MM.1S (cell line): ENCODE results near the gene GPR142.

Source experiments
- EZH2 ChIP-seq: fragments of 300-600 bp; sonication (generic); optimal IDR thresholded peaks from 2 replicates; pipeline ENCODE3; 2017; ENCODE audit warnings: low read depth, mild to moderate bottlenecking, antibody characterized with exemption, low read length, mixed read lengths
- TF ChIP-seq, protein P1 (sequence below): fragments of 300-600 bp; sonication (generic); IDR thresholded peaks from 2 replicates; pipeline ENCODE4 v1.5.1; 2016; ENCODE audit warnings: antibody characterized with exemption, low read length, mixed read lengths

DNA sequence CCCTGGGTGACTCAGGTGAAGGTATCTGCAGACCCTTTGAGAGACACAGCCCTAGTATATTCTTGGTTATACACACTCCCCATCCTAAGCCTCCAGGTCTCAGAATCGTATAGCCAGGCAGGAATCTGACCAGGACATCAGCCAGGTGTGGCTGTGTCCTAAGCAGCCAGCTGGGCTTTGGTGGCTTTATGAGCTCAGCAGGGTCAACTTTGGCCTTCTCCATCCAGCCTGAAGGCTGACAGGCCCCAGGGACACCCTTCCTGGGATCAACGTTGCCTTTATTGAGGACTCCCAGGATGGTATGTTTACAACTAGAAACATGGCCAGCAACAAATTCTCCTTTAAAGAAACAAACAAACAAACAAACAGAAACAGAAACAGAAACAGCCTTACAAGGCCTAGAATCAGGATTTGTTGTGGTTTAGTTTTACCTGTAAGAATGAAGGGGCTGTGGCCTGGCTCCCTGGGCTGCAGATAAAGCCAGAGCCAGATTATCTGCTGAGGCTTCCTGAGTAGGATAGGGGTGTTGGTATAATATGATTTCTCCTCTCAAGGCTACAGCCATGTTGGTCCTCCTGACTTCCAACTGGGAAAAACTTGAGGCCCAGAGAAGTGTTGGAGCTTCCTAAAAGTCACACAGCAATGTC lies 32.8 kb upstream of the GPR142 start:
- TF ChIP-seq, protein P1, sequence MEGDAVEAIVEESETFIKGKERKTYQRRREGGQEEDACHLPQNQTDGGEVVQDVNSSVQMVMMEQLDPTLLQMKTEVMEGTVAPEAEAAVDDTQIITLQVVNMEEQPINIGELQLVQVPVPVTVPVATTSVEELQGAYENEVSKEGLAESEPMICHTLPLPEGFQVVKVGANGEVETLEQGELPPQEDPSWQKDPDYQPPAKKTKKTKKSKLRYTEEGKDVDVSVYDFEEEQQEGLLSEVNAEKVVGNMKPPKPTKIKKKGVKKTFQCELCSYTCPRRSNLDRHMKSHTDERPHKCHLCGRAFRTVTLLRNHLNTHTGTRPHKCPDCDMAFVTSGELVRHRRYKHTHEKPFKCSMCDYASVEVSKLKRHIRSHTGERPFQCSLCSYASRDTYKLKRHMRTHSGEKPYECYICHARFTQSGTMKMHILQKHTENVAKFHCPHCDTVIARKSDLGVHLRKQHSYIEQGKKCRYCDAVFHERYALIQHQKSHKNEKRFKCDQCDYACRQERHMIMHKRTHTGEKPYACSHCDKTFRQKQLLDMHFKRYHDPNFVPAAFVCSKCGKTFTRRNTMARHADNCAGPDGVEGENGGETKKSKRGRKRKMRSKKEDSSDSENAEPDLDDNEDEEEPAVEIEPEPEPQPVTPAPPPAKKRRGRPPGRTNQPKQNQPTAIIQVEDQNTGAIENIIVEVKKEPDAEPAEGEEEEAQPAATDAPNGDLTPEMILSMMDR: no peak
- no peak for TF ChIP-seq EZH2
